ENCODE data around the gene CORO2B.

DNA sequence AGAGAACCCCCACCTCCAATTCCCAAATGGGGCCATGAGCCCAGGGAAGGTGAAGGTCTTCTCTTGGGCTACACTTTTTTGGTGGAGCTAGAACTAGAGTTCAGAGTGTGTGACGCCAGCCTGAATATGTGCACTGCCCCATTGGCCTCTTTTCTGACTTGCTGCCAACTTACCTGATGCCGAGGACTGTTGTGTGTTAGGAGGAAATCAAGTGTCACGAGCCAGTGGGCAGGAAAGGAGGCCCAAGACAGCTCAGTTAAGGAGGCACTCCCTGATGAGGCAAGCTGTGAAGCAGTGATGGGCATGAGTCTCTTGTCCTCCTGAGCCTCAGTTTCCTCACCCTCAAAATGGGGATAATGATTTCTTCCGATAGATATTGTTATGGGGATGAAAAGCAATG lies 134.1 kb downstream of the CORO2B start:
- TF ChIP-seq, protein P1, sequence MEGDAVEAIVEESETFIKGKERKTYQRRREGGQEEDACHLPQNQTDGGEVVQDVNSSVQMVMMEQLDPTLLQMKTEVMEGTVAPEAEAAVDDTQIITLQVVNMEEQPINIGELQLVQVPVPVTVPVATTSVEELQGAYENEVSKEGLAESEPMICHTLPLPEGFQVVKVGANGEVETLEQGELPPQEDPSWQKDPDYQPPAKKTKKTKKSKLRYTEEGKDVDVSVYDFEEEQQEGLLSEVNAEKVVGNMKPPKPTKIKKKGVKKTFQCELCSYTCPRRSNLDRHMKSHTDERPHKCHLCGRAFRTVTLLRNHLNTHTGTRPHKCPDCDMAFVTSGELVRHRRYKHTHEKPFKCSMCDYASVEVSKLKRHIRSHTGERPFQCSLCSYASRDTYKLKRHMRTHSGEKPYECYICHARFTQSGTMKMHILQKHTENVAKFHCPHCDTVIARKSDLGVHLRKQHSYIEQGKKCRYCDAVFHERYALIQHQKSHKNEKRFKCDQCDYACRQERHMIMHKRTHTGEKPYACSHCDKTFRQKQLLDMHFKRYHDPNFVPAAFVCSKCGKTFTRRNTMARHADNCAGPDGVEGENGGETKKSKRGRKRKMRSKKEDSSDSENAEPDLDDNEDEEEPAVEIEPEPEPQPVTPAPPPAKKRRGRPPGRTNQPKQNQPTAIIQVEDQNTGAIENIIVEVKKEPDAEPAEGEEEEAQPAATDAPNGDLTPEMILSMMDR (conservative IDR thresholded peaks at IDR 0.05; ENCODE audit: low read depth, low read length): no peak
- TF ChIP-seq BHLHE40 (IDR thresholded peaks at IDR 0.05; ENCODE audit: low read depth, low read length): no peak
- TF ChIP-seq, protein P2, sequence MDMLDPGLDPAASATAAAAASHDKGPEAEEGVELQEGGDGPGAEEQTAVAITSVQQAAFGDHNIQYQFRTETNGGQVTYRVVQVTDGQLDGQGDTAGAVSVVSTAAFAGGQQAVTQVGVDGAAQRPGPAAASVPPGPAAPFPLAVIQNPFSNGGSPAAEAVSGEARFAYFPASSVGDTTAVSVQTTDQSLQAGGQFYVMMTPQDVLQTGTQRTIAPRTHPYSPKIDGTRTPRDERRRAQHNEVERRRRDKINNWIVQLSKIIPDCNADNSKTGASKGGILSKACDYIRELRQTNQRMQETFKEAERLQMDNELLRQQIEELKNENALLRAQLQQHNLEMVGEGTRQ (IDR thresholded peaks at IDR 0.05; ENCODE audit: low read depth, low read length): no peak
- no peak for TF ChIP-seq RCOR1 (IDR thresholded peaks at IDR 0.05; ENCODE audit: insufficient replicate concordance, low read length)
- no peak for TF ChIP-seq RAD21 (IDR thresholded peaks at IDR 0.05; ENCODE audit: low read length)
- TF ChIP-seq MXI1 (IDR thresholded peaks at IDR 0.05; ENCODE audit: borderline replicate concordance, low read depth, low read length): no peak
